ENCODE results near the gene S100B. TPM values are rescaled to one million over a fixed set of nuclear protein-coding genes. Genes with fewer than 3 reads are reported as not detected.

Gene S100B
- total and polyA plus RNA-seq, 2 of the 13 experiments (the other 11 are each of a cell fraction or from before 2014, with no cell fraction given), result not detected

DNA sequence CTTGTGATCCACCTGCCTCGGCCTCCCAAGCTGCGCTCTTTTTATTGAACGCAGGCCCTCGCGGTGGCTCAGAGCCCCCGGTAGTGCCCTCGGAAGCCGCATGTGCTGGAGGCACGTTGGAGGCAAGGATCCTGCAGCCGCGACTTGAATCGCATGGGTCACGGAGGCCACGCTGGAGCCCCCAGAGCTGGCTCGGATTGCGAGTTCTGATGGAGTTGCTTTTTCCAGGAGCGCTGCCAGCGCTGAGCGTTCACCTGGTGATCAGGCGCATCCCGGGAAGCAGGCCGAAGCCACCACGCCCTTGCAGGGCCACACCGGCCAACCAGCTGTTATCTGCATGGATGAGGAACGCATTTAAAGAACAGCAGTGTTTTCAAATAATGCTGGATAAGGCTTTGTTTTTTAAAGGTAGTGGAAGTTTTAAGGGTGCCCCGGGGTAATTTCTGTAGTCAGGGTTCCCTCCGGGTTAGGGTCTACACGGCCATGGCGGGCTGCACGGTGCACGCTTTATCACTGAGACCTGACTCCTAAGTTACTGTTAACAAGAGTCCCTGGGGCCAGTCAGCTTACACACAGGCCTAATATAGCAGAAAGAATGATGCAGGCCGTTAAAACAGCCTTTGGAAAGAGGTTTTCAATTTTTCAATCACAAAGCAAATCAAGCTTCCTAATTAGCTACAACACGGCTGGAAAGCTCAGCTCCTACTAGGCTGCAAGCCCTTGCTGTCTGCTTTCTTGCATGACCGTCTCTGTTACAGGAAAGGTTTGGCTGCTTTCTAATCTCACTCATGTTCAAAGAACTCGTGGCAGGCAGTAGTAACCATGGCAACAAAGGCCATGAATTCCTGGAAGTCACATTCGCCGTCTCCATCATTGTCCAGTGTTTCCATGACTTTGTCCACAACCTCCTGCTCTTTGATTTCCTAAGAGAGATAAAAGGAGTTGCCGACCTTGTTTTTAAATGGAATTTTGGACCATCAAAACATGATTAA, 6.0 kb downstream of the S100B start (continued):
- TF ChIP-seq IRF2 (CRISPR knock-in tag; IDR thresholded peaks at IDR 0.05) (no peak), ZNF644 (CRISPR knock-in tag; IDR thresholded peaks at IDR 0.05; ENCODE audit: low read depth) (peak; percentile 51; the same call in 1 of the 2 replicates), YEATS2 (CRISPR knock-in tag; IDR thresholded peaks at IDR 0.05; ENCODE audit: borderline replicate concordance) (peak; percentile 33; the same call in 1 of the 2 replicates), RFXANK (CRISPR knock-in tag; IDR thresholded peaks at IDR 0.05) (0 out of 2 replicates have a peak, but pooled peaks have one; percentile 41), MTA3 (CRISPR knock-in tag; IDR thresholded peaks at IDR 0.05) (no peak), TBL1XR1 (IDR thresholded peaks at IDR 0.05; ENCODE audit: borderline replicate concordance, low read length, partially characterized antibody) (peak; percentile 72), KLF6 (CRISPR knock-in tag; IDR thresholded peaks at IDR 0.05) (no peak), SIX4 (CRISPR knock-in tag; IDR thresholded peaks at IDR 0.05) (no peak), CHCHD3 (CRISPR knock-in tag; IDR thresholded peaks at IDR 0.05) (no peak), ZNF367 (CRISPR knock-in tag; IDR thresholded peaks at IDR 0.05; ENCODE audit: borderline replicate concordance) (no peak), THAP11 (CRISPR knock-in tag; IDR thresholded peaks at IDR 0.05) (0 out of 2 replicates have a peak, but pooled peaks have one; percentile 16), ELF3 (CRISPR knock-in tag; IDR thresholded peaks at IDR 0.05) (peak; percentile 70; the same call in 1 of the 2 replicates), CREM (IDR thresholded peaks at IDR 0.05) (0 out of 2 replicates have a peak, but pooled peaks have one; percentile 30), CREM (CRISPR knock-in tag; IDR thresholded peaks at IDR 0.05) (no peak), EP300 (IDR thresholded peaks at IDR 0.05; ENCODE audit: low read depth in 2 of 2, low read length in 2 of 2) (0 out of 4 replicates have a peak, but pooled peaks of 1 of the 2 experiments have one; percentile 13), EP300 (CRISPR knock-in tag; IDR thresholded peaks at IDR 0.05; ENCODE audit: borderline replicate concordance) (no peak), BCL6 (CRISPR knock-in tag; IDR thresholded peaks at IDR 0.05) (peak; percentile 100), WIZ (CRISPR knock-in tag; IDR thresholded peaks at IDR 0.05) (no peak), CEBPB (IDR thresholded peaks at IDR 0.05; ENCODE audit: borderline replicate concordance, low read depth, low read length) (no peak), KAT8 (CRISPR knock-in tag; IDR thresholded peaks at IDR 0.05) (no peak)
- TF ChIP-seq, protein P1, sequence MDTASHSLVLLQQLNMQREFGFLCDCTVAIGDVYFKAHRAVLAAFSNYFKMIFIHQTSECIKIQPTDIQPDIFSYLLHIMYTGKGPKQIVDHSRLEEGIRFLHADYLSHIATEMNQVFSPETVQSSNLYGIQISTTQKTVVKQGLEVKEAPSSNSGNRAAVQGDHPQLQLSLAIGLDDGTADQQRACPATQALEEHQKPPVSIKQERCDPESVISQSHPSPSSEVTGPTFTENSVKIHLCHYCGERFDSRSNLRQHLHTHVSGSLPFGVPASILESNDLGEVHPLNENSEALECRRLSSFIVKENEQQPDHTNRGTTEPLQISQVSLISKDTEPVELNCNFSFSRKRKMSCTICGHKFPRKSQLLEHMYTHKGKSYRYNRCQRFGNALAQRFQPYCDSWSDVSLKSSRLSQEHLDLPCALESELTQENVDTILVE (CRISPR knock-in tag; IDR thresholded peaks at IDR 0.05), result no peak
- TF ChIP-seq, protein P2, sequence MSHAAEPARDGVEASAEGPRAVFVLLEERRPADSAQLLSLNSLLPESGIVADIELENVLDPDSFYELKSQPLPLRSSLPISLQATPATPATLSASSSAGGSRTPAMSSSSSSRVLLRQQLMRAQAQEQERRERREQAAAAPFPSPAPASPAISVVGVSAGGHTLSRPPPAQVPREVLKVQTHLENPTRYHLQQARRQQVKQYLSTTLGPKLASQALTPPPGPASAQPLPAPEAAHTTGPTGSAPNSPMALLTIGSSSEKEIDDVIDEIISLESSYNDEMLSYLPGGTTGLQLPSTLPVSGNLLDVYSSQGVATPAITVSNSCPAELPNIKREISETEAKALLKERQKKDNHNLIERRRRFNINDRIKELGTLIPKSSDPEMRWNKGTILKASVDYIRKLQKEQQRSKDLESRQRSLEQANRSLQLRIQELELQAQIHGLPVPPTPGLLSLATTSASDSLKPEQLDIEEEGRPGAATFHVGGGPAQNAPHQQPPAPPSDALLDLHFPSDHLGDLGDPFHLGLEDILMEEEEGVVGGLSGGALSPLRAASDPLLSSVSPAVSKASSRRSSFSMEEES (CRISPR knock-in tag; IDR thresholded peaks at IDR 0.05), result peak; percentile 69
- TF ChIP-seq, protein P3, sequence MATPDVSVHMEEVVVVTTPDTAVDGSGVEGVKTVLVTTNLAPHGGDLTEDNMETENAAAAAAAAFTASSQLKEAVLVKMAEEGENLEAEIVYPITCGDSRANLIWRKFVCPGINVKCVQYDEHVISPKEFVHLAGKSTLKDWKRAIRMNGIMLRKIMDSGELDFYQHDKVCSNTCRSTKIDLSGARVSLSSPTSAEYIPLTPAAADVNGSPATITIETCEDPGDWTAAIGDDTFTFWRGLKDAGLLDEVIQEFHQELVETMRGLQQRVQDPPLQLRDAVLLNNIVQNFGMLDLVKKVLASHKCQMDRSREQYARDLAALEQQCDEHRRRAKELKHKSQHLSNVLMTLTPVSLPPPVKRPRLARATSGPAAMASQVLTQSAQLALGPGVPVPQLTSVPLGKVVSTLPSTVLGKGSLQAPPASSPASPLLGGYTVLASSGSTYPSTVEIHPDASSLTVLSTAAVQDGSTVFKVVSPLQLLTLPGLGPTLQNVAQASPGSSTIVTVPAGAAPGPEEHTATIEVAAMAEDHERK (CRISPR knock-in tag; IDR thresholded peaks at IDR 0.05; ENCODE audit: low read depth), result no peak
- TF ChIP-seq, protein P4, sequence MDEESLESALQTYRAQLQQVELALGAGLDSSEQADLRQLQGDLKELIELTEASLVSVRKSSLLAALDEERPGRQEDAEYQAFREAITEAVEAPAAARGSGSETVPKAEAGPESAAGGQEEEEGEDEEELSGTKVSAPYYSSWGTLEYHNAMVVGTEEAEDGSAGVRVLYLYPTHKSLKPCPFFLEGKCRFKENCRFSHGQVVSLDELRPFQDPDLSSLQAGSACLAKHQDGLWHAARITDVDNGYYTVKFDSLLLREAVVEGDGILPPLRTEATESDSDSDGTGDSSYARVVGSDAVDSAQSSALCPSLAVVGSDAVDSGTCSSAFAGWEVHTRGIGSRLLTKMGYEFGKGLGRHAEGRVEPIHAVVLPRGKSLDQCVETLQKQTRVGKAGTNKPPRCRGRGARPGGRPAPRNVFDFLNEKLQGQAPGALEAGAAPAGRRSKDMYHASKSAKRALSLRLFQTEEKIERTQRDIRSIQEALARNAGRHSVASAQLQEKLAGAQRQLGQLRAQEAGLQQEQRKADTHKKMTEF (CRISPR knock-in tag; IDR thresholded peaks at IDR 0.05), result peak; percentile 46; the same call in 1 of the 2 replicates

All from HepG2 (cell line).